OCI-LY1 (cell line): ENCODE results near the gene HAPLN2.

ENCODE experiments used
- H2AFZ ChIP-seq: fragments of 200-600 bp; sonication (generic), shearing (Covaris generic); 2 replicates; pipeline ENCODE4 v1.6.0; 2014; ENCODE audit warnings: antibody characterized with exemption, mild to moderate bottlenecking, low read length
- H3F3A ChIP-seq: fragments of 200-600 bp; sonication (generic), shearing (Covaris generic); 2 replicates; pipeline ENCODE4 v1.6.0; 2014; ENCODE audit warnings: mild to moderate bottlenecking, antibody characterized with exemption, low read length, moderate library complexity; ENCODE audit not compliant: insufficient read depth
- H3K27ac ChIP-seq: fragments of 200-600 bp; sonication (generic); 2 replicates; pipeline ENCODE4 v1.5.1; 2014; ENCODE audit warnings: low read length, mixed run types, mild to moderate bottlenecking, low read depth; ENCODE audit not compliant: poor library complexity, severe bottlenecking
- H3K27me3 ChIP-seq: fragments of 200-600 bp; sonication (generic); 2 replicates; pipeline ENCODE4 v1.6.0; 2014; ENCODE audit warnings: antibody characterized with exemption, mild to moderate bottlenecking, low read length, moderate library complexity; ENCODE audit not compliant: insufficient read depth
- H3K36me3 ChIP-seq: fragments of 200-600 bp; sonication (generic); 2 replicates; pipeline ENCODE4 v1.6.1; 2014; ENCODE audit warnings: mild to moderate bottlenecking, antibody characterized with exemption, low read length, moderate library complexity, mixed read lengths; ENCODE audit not compliant: insufficient read depth
- H3K4me1 ChIP-seq: fragments of 200-600 bp; sonication (generic); 2 replicates; pipeline ENCODE4 v1.5.1; 2014; ENCODE audit warnings: mild to moderate bottlenecking, low read length, moderate library complexity; ENCODE audit not compliant: insufficient read depth, severe bottlenecking
- H3K4me2 ChIP-seq: fragments of 200-600 bp; sonication (generic), shearing (Covaris generic); 2 replicates; pipeline ENCODE4 v1.6.1; 2014; ENCODE audit warnings: low read length
- H3K4me3 ChIP-seq: fragments of 200-600 bp; sonication (generic); 2 replicates; pipeline ENCODE4 v1.5.1; 2014; ENCODE audit warnings: low read length, low read depth, mild to moderate bottlenecking, mixed read lengths; ENCODE audit not compliant: poor library complexity, severe bottlenecking
- H3K79me2 ChIP-seq: fragments of 200-600 bp; shearing (Covaris generic); 2 replicates; pipeline ENCODE4 v1.6.1; 2016; ENCODE audit warnings: mixed run types, low read length, mixed read lengths; ENCODE audit not compliant: insufficient read depth
- H3K9ac ChIP-seq: fragments of 200-600 bp; sonication (generic), shearing (Covaris generic); 2 replicates; pipeline ENCODE4 v1.6.1; 2014; ENCODE audit warnings: mild to moderate bottlenecking, low read length, mixed read lengths
- H3K9me2 ChIP-seq: fragments of 200-600 bp; sonication (generic), shearing (Covaris generic); 2 replicates; pipeline ENCODE4 v1.6.1; 2014; ENCODE audit warnings: low read depth, mild to moderate bottlenecking, low read length, mixed read lengths
- H3K9me3 ChIP-seq: fragments of 200-600 bp; shearing (Covaris generic); 2 replicates; pipeline ENCODE4 v1.6.1; 2014; ENCODE audit warnings: low read length, mixed read lengths
- H4K20me1 ChIP-seq: fragments of 200-600 bp; sonication (generic), shearing (Covaris generic); 2 replicates; pipeline ENCODE4 v1.6.0; 2016; ENCODE audit warnings: mild to moderate bottlenecking, low read length; ENCODE audit not compliant: insufficient read depth
- EZH2 ChIP-seq: fragments of 200-600 bp; sonication (generic), shearing (Covaris generic); IDR thresholded peaks from 2 replicates; pipeline ENCODE4 v1.8.0; 2017; ENCODE audit warnings: borderline replicate concordance, mixed run types, mild to moderate bottlenecking, antibody characterized with exemption, low read length, moderate library complexity, mixed read lengths
- TF ChIP-seq, protein P1 (sequence below): fragments of 200-600 bp; sonication (generic), shearing (Covaris generic); IDR thresholded peaks from 2 replicates; pipeline ENCODE4 v1.5.1; 2017; ENCODE audit warnings: mild to moderate bottlenecking, antibody characterized with exemption, low read length, moderate library complexity, mixed read lengths

Gene HAPLN2

DNA sequence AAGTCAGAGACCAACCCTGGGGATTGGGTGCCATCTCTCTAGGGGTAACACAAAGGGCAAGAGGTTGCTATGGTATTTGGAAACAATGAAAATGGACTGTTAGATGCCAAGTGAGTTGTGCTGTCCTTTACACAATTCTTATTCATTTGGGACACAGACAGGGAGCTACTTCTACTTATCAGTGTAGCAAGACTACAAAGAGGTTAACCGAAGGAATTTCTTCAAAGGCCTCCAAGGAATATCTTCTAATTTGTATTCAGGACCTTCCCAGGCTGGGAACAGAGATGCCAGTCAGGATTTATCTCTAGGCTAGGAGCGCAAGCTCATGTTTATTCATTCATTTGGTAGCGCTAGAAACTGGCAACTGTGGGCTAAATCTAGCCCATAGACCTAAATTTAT lies 25.0 kb upstream of the HAPLN2 start:
- H2AFZ ChIP-seq: no peak overlapping the region
- H3K79me2 ChIP-seq: no peaks in the 10 kb centered on the region
- no peaks in the 10 kb centered on the region for H3K9me2 ChIP-seq
- H3K4me3 ChIP-seq: no peak overlapping the region
- peaks cover 59% of the 10 kb centered on the region for H3K36me3 ChIP-seq
- H3K4me1 ChIP-seq: peaks cover 24% of the 10 kb centered on the region
- TF ChIP-seq, protein P1, sequence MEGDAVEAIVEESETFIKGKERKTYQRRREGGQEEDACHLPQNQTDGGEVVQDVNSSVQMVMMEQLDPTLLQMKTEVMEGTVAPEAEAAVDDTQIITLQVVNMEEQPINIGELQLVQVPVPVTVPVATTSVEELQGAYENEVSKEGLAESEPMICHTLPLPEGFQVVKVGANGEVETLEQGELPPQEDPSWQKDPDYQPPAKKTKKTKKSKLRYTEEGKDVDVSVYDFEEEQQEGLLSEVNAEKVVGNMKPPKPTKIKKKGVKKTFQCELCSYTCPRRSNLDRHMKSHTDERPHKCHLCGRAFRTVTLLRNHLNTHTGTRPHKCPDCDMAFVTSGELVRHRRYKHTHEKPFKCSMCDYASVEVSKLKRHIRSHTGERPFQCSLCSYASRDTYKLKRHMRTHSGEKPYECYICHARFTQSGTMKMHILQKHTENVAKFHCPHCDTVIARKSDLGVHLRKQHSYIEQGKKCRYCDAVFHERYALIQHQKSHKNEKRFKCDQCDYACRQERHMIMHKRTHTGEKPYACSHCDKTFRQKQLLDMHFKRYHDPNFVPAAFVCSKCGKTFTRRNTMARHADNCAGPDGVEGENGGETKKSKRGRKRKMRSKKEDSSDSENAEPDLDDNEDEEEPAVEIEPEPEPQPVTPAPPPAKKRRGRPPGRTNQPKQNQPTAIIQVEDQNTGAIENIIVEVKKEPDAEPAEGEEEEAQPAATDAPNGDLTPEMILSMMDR: no peak
- TF ChIP-seq EZH2: no peak
- no peak overlapping the region for H3K27ac ChIP-seq
- H4K20me1 ChIP-seq: no peaks in the 10 kb centered on the region
- H3K27me3 ChIP-seq: no peaks in the 10 kb centered on the region
- no peak overlapping the region for H3K4me2 ChIP-seq
- H3F3A ChIP-seq: 0 out of 2 replicates have a peak, but pooled peaks cover 4% of the 10 kb centered on the region
- no peaks in the 10 kb centered on the region for H3K9me3 ChIP-seq
- H3K9ac ChIP-seq: no peak overlapping the region

DNA sequence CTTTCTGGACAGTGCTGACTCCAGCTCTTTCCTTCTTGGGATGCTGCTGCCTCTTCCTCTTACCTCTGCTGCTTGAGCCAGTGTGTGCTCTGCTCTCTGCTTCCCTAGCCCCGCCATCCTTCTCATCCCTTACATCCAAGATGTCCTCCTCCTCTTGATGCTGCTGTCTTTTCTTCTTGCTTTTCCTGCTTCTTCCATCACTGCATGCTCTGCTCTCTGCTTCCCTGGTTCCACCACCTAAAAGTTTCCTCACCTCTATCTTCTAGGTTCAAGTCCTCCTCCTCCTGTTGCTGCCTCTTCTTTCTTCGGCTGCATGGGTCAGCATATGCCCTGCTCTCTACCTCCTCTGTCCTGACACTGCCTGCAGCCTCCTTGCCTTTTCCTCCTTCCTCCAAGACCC lies 24.2 kb upstream of the HAPLN2 start:
- 0 out of 2 replicates have a peak, but pooled peaks cover 4% of the 10 kb centered on the region for H3F3A ChIP-seq
- no peaks in the 10 kb centered on the region for H3K9me3 ChIP-seq
- H3K4me3 ChIP-seq: no peak overlapping the region
- H3K9me2 ChIP-seq: no peaks in the 10 kb centered on the region
- no peaks in the 10 kb centered on the region for H4K20me1 ChIP-seq
- no peak overlapping the region for H3K27ac ChIP-seq
- H3K79me2 ChIP-seq: no peaks in the 10 kb centered on the region
- no peak overlapping the region for H2AFZ ChIP-seq
- no peak overlapping the region for H3K4me2 ChIP-seq
- no peak overlapping the region for H3K9ac ChIP-seq
- no peaks in the 10 kb centered on the region for H3K27me3 ChIP-seq
- peaks cover 62% of the 10 kb centered on the region for H3K36me3 ChIP-seq
- peaks cover 30% of the 10 kb centered on the region for H3K4me1 ChIP-seq
- TF ChIP-seq, protein P1: no peak
- no peak for TF ChIP-seq EZH2

DNA sequence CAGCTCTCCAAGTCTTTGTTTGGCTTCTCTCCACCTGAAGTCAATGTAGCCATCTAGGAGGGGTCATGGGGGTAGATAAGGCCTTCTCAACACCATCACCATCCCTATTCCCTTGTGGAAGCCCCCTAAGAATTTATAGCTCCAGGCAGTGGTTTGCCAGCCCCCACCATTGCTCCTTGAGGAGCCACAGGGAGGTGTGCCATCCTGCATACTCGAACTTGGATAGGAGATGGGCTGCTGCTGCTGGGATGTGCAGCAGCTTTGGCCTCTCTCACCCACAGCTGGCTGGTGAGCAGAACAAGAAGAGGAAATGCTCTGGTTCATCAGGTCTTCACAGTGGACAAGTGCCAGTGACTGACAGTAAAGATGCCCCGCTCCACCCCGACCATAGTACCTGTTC lies 22.8 kb upstream of the HAPLN2 start:
- no peak overlapping the region for H3K27ac ChIP-seq
- no peaks in the 10 kb centered on the region for H3K79me2 ChIP-seq
- no peaks in the 10 kb centered on the region for H3K9me3 ChIP-seq
- no peaks in the 10 kb centered on the region for H3K27me3 ChIP-seq
- H4K20me1 ChIP-seq: no peaks in the 10 kb centered on the region
- no peak overlapping the region for H2AFZ ChIP-seq
- H3K4me2 ChIP-seq: no peak overlapping the region
- no peaks in the 10 kb centered on the region for H3K9me2 ChIP-seq
- TF ChIP-seq EZH2: no peak
- TF ChIP-seq, protein P1: no peak
- H3K36me3 ChIP-seq: peaks cover 62% of the 10 kb centered on the region
- 0 out of 2 replicates have a peak, but pooled peaks cover 4% of the 10 kb centered on the region for H3F3A ChIP-seq
- no peak overlapping the region for H3K9ac ChIP-seq
- H3K4me3 ChIP-seq: no peak overlapping the region
- peaks cover 30% of the 10 kb centered on the region for H3K4me1 ChIP-seq
